ENCODE data around the gene KREMEN1.

Gene KREMEN1

GRCh38 chr22:29216011-29216872 is 143.4 kb downstream of the KREMEN1 start:
- TF ChIP-seq CTCF (IDR thresholded peaks at IDR 0.05; ENCODE audit: insufficient read depth, low read length) (no peak), REST (IDR thresholded peaks at IDR 0.05; ENCODE audit: insufficient replicate concordance, low read depth) (no peak), GABPA (IDR thresholded peaks at IDR 0.05; ENCODE audit: low read depth) (no peak)
- DNase-seq (ENCODE audit: low read depth in 1 of 2, low spot score in 1 of 2) = no peak
- no peak overlapping the region for H3K4me3 ChIP-seq (replicated peaks; ENCODE audit: insufficient read depth, low read length)
- peak overlapping the region; percentile 64; the same call in 1 of the 2 replicates for H3K27ac ChIP-seq (replicated peaks)
- no peaks in the 10 kb centered on the region for H3K27me3 ChIP-seq (ENCODE audit: insufficient read depth, poor library complexity, severe bottlenecking)

- peak; percentile 47 to 87 for DNase-seq (ENCODE audit: low read depth in 1 of 2, low spot score in 1 of 2)
- Histone ChIP-seq H3K27me3 (ENCODE audit: insufficient read depth, poor library complexity, severe bottlenecking) (no peaks in the 10 kb centered on the region), H3K4me3 (replicated peaks; ENCODE audit: insufficient read depth, low read length) (no peak overlapping the region), H3K27ac (replicated peaks) (peak overlapping the region; percentile 64)
- TF ChIP-seq POLR2AphosphoS5 (IDR thresholded peaks at IDR 0.05; ENCODE audit: low read depth) (peak; percentile 77), CTCF (IDR thresholded peaks at IDR 0.05; ENCODE audit: insufficient read depth, low read length) (no peak), SPI1 (IDR thresholded peaks at IDR 0.05; ENCODE audit: borderline replicate concordance, low read depth) (peak; percentile 47; the same call in 1 of the 2 replicates), GABPA (IDR thresholded peaks at IDR 0.05; ENCODE audit: low read depth) (no peak), REST (IDR thresholded peaks at IDR 0.05; ENCODE audit: insufficient replicate concordance, low read depth) (no peak)
Observed at GRCh38 chr22:29216873-29217666, 144.2 kb downstream of the KREMEN1 start.

Measured in HL-60 (cell line).